Ovary (tissue), 3 donors: ENCODE data around the gene CYTH1.

Source experiments
- CTCF ChIP-seq, 3 donors: fragments of 450-650 bp in 2 of 3; fragments of 200-600 bp in 1 of 3; IDR thresholded peaks; one replicate each; pipeline versions ENCODE4 v1.5.1 to v1.8.0; 2016 to 2022; ENCODE audit warnings: antibody characterized with exemption in 3 of 3, mild to moderate bottlenecking in 1 of 3
- EP300 ChIP-seq: sonication (generic); formaldehyde crosslinking; IDR thresholded peaks from one replicate; pipeline ENCODE4 v1.6.1; 2017; ENCODE audit warnings: antibody characterized with exemption
- POLR2A ChIP-seq: fragments of 450-650 bp; IDR thresholded peaks from one replicate; pipeline ENCODE4 v1.6.1; 2017; ENCODE audit warnings: antibody characterized with exemption, mild to moderate bottlenecking, moderate library complexity
- donor health status: DM: no; HTN: no; CAD: no.

DNA sequence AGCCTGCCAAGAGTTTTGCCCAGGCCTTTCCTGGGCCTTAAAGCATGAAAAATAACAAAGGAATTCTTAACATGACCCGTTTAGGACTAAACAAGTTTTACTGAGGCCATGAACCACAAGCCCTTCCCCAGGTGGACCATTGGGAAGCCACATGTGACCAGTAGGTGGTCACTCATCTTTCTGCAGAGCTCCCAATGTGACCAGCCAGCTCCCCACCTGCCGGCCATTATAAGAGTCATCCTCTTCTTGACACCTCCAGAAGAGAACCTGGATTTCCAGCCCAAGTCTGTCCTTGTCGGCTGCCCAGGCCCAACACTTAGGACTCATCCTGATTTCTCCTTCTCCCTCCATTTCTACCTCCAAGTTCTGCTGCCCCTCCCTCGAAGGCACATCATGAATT is 113.2 kb downstream of the CYTH1 start:
- no peak for TF ChIP-seq EP300
- no peak for TF ChIP-seq CTCF (IDR thresholded peaks at IDR 0.05)
- no peak for TF ChIP-seq POLR2A
